WTC11 (cell line): Measurements from ENCODE around the gene STX18. TPM values are rescaled to one million over a fixed set of nuclear protein-coding genes. Genes with fewer than 3 reads are reported as not detected.

Source experiments
- AFF4 ChIP-seq: sonication (generic); formaldehyde crosslinking; IDR thresholded peaks from 2 replicates; pipeline ENCODE4 v1.8.1; 2023; ENCODE audit warnings: mild to moderate bottlenecking, missing genetic modification reagents, borderline replicate concordance
- AR ChIP-seq: fragments of 250-450 bp; sonication (Bioruptor Pico); IDR thresholded peaks from 2 replicates; pipeline ENCODE4 v1.9.0; 2021; ENCODE audit warnings: mild to moderate bottlenecking
- ARID4B ChIP-seq: sonication (generic); formaldehyde crosslinking; IDR thresholded peaks from 2 replicates; pipeline ENCODE4 v1.8.0; 2023; ENCODE audit warnings: missing genetic modification reagents, mild to moderate bottlenecking, borderline replicate concordance
- CREB1 ChIP-seq: sonication (generic); formaldehyde crosslinking; IDR thresholded peaks from 2 replicates; pipeline ENCODE4 v1.8.0; 2023; ENCODE audit warnings: mild to moderate bottlenecking, missing genetic modification reagents
- ETV6 ChIP-seq: sonication (generic); formaldehyde crosslinking; IDR thresholded peaks from 2 replicates; pipeline ENCODE4 v1.8.1; 2022; ENCODE audit warnings: mild to moderate bottlenecking, missing genetic modification reagents
- GABPB1 ChIP-seq: sonication (generic); formaldehyde crosslinking; IDR thresholded peaks from 2 replicates; pipeline ENCODE4 v1.8.1; 2023; ENCODE audit warnings: mild to moderate bottlenecking, missing genetic modification reagents
- NR2C2 ChIP-seq: sonication (generic); formaldehyde crosslinking; IDR thresholded peaks from 2 replicates; pipeline ENCODE4 v1.8.0; 2022; ENCODE audit warnings: mild to moderate bottlenecking, missing genetic modification reagents
- OVOL2 ChIP-seq: fragments of 250-450 bp; sonication (Bioruptor Pico); IDR thresholded peaks from 2 replicates; pipeline ENCODE4 v1.9.0; 2021; ENCODE audit warnings: mild to moderate bottlenecking, borderline replicate concordance
- RELA ChIP-seq: sonication (generic); formaldehyde crosslinking; IDR thresholded peaks from 2 replicates; pipeline ENCODE4 v1.8.1; 2022; ENCODE audit warnings: missing genetic modification reagents, mild to moderate bottlenecking, borderline replicate concordance
- SMAD3 ChIP-seq: sonication (generic); formaldehyde crosslinking; IDR thresholded peaks from 2 replicates; pipeline ENCODE4 v1.8.0; 2022; ENCODE audit warnings: missing genetic modification reagents, mild to moderate bottlenecking, borderline replicate concordance
- SOX15 ChIP-seq: fragments of 250-450 bp; sonication (Bioruptor Pico); IDR thresholded peaks from 2 replicates; pipeline ENCODE4 v1.9.0; 2021; ENCODE audit warnings: mild to moderate bottlenecking
- TP53 ChIP-seq: sonication (generic); formaldehyde crosslinking; IDR thresholded peaks from 2 replicates; pipeline ENCODE4 v1.8.1; 2023; ENCODE audit warnings: mild to moderate bottlenecking, missing genetic modification reagents
- ZNF121 ChIP-seq: sonication (generic); formaldehyde crosslinking; IDR thresholded peaks from 2 replicates; pipeline ENCODE4 v1.8.0; 2023; ENCODE audit warnings: missing genetic modification reagents
- ZNF232 ChIP-seq: sonication (generic); formaldehyde crosslinking; IDR thresholded peaks from 2 replicates; pipeline ENCODE4 v1.8.0; 2022; ENCODE audit warnings: mild to moderate bottlenecking, missing genetic modification reagents
- ZNF416 ChIP-seq: fragments of 250-450 bp; sonication (Bioruptor Pico); IDR thresholded peaks from 2 replicates; pipeline ENCODE4 v1.9.0; 2021; ENCODE audit warnings: mild to moderate bottlenecking, inconsistent platforms
- ZNF671 ChIP-seq: fragments of 250-450 bp; sonication (Bioruptor Pico); IDR thresholded peaks from 2 replicates; pipeline ENCODE4 v1.8.0; 2021; ENCODE audit warnings: mild to moderate bottlenecking
- total RNA-seq: library from RNA; stranded (reverse); gene quantifications from 3 replicates; pipeline ENCODE4 v1.2.3, GENCODE V29; 2021
- TF ChIP-seq, protein P1 (sequence below): fragments of 250-450 bp; sonication (Bioruptor Pico); IDR thresholded peaks from 2 replicates; pipeline ENCODE4 v1.9.0; 2021; ENCODE audit warnings: moderate library complexity, mild to moderate bottlenecking, inconsistent platforms, borderline replicate concordance
- TF ChIP-seq, protein P2 (sequence below): sonication (generic); formaldehyde crosslinking; IDR thresholded peaks from 2 replicates; pipeline ENCODE4 v1.8.0; 2022; ENCODE audit warnings: missing genetic modification reagents
- TF ChIP-seq, protein P3 (sequence below): fragments of 200-600 bp; IDR thresholded peaks from 2 replicates; pipeline ENCODE4 v1.8.0; 2022; ENCODE audit warnings: antibody characterized with exemption

The STX18 gene
- total RNA-seq, 1 experiment from 2014 or later, result 16.9 TPM

- TF ChIP-seq SOX15 (CRISPR knock-in tag) (no peak), RELA (CRISPR knock-in tag) (no peak), OVOL2 (CRISPR knock-in tag) (no peak), GABPB1 (CRISPR knock-in tag) (peak; percentile 94), ETV6 (CRISPR knock-in tag) (peak; percentile 97), AFF4 (CRISPR knock-in tag) (0 out of 2 replicates have a peak, but pooled peaks have one; percentile 66), ARID4B (CRISPR knock-in tag) (peak; percentile 88; the same call in 1 of the 2 replicates), ZNF416 (no peak), NR2C2 (CRISPR knock-in tag) (peak; percentile 78), ZNF671 (CRISPR knock-in tag) (peak; percentile 30; the same call in 1 of the 2 replicates), AR (no peak), TP53 (peak; percentile 95), ZNF121 (CRISPR knock-in tag) (peak; percentile 41; the same call in 1 of the 2 replicates), CREB1 (CRISPR knock-in tag) (peak; percentile 90), SMAD3 (CRISPR knock-in tag) (peak; percentile 50), ZNF232 (peak; percentile 95)
- TF ChIP-seq, protein P1, sequence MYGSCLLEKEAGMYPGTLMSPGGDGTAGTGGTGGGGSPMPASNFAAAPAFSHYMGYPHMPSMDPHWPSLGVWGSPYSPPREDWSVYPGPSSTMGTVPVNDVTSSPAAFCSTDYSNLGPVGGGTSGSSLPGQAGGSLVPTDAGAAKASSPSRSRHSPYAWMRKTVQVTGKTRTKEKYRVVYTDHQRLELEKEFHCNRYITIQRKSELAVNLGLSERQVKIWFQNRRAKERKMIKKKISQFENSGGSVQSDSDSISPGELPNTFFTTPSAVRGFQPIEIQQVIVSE (CRISPR knock-in tag), result no peak
- TF ChIP-seq, protein P2, sequence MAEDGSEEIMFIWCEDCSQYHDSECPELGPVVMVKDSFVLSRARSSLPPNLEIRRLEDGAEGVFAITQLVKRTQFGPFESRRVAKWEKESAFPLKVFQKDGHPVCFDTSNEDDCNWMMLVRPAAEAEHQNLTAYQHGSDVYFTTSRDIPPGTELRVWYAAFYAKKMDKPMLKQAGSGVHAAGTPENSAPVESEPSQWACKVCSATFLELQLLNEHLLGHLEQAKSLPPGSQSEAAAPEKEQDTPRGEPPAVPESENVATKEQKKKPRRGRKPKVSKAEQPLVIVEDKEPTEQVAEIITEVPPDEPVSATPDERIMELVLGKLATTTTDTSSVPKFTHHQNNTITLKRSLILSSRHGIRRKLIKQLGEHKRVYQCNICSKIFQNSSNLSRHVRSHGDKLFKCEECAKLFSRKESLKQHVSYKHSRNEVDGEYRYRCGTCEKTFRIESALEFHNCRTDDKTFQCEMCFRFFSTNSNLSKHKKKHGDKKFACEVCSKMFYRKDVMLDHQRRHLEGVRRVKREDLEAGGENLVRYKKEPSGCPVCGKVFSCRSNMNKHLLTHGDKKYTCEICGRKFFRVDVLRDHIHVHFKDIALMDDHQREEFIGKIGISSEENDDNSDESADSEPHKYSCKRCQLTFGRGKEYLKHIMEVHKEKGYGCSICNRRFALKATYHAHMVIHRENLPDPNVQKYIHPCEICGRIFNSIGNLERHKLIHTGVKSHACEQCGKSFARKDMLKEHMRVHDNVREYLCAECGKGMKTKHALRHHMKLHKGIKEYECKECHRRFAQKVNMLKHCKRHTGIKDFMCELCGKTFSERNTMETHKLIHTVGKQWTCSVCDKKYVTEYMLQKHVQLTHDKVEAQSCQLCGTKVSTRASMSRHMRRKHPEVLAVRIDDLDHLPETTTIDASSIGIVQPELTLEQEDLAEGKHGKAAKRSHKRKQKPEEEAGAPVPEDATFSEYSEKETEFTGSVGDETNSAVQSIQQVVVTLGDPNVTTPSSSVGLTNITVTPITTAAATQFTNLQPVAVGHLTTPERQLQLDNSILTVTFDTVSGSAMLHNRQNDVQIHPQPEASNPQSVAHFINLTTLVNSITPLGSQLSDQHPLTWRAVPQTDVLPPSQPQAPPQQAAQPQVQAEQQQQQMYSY (CRISPR knock-in tag), result no peak
- TF ChIP-seq, protein P3, sequence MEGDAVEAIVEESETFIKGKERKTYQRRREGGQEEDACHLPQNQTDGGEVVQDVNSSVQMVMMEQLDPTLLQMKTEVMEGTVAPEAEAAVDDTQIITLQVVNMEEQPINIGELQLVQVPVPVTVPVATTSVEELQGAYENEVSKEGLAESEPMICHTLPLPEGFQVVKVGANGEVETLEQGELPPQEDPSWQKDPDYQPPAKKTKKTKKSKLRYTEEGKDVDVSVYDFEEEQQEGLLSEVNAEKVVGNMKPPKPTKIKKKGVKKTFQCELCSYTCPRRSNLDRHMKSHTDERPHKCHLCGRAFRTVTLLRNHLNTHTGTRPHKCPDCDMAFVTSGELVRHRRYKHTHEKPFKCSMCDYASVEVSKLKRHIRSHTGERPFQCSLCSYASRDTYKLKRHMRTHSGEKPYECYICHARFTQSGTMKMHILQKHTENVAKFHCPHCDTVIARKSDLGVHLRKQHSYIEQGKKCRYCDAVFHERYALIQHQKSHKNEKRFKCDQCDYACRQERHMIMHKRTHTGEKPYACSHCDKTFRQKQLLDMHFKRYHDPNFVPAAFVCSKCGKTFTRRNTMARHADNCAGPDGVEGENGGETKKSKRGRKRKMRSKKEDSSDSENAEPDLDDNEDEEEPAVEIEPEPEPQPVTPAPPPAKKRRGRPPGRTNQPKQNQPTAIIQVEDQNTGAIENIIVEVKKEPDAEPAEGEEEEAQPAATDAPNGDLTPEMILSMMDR, result no peak
Observed at GRCh38 chr4:4541661-4542570, at the start of gene STX18 (continued).
